GM19240 (cell line): Measurements from ENCODE around the gene NFATC3.

Experiments
- DNase-seq: peaks from one replicate; pipeline ENCODE4 v3.0.0; 2011; ENCODE audit warnings: low spot score; ENCODE audit not compliant: insufficient read length

Gene NFATC3

DNA sequence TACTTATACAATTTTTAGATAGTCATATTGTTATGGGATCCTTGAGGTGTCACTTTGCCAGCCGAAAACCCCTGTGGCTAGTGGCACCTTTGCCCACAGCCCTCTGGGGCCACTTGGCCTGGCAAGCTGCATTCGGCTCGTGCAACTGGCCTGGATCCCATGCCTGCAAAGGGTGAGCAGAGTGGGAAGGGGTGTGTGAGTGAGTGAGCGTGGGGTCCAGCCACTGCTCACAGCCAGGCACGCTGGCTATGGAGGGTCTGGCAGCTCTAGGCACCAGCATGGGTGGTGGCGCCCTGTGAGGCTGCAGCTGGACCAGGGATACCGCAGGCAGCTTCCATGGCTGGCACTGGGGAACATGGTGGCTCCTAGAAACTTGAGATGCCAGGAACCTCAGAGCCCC, 101.7 kb downstream of the NFATC3 start:
- no peak for DNase-seq

DNA sequence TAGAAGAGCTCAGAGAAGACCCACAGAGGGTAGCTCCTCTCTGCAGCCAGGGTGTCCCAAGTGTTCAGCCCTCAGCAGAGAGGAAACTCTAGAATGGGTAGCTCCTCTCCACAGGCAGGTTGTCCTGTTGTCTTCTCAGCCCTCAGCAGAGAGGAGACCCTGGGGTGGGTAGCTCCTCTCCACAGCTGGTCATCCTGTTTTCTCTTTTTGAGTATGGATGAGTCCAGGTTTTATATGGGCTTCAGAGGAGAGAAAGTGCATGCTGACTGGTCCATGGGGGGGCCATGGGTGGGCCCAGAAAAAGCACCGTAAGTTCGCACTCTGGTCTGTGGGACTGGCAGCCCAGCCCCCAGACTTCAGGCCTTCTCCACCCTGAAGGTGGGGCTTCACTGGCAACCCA, 102.3 kb downstream of the NFATC3 start:
- no peak for DNase-seq

DNA sequence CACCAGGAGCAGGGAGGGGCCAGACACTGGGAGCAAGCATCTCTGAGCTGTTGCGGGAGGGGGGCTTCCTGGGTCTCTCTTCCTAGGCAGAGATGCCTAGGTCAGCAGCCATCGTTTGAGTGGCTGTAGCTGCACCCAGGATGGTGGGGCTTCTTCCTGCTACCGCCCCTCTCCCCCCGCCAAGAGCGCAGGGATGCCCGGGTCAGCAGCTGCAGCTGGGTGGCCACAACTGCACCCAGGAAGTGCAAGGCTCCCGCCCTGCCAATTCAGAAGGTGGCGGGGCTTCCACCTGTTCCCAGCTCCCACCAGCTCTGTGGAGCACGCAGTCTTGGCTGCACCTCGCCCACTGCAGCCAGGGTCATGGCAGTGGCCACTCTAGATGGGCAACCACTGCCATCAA, 103.0 kb downstream of the NFATC3 start:
- no peak for DNase-seq

DNA sequence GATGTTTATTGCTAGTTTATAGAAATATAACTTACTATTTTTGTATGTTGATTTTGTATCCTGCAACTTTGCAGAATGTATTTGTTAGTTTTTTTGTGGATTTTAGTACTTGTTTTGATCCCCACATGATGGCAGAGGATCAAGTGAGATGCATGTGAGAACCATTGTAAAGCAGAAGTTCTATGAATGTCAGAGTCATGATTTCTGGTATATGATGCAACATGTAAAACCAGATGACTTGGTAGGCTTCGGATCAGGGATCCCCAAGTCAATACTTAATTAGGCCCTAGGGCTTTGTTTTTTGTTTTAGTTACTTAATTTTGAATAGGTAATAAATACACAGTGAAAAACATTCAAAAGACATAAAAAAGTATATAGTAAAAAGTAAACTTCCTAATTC, 104.9 kb downstream of the NFATC3 start:
- DNase-seq, result no peak

DNA sequence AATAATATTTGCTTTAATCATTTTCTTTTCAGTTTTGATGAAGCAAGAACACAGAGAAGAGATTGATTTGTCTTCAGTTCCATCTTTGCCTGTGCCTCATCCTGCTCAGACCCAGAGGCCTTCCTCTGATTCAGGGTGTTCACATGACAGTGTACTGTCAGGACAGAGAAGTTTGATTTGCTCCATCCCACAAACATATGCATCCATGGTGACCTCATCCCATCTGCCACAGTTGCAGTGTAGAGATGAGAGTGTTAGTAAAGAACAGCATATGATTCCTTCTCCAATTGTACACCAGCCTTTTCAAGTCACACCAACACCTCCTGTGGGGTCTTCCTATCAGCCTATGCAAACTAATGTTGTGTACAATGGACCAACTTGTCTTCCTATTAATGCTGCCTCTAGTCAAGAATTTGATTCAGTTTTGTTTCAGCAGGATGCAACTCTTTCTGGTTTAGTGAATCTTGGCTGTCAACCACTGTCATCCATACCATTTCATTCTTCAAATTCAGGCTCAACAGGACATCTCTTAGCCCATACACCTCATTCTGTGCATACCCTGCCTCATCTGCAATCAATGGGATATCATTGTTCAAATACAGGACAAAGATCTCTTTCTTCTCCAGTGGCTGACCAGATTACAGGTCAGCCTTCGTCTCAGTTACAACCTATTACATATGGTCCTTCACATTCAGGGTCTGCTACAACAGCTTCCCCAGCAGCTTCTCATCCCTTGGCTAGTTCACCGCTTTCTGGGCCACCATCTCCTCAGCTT, 105.8 kb downstream of the NFATC3 start:
- no peak for DNase-seq

DNA sequence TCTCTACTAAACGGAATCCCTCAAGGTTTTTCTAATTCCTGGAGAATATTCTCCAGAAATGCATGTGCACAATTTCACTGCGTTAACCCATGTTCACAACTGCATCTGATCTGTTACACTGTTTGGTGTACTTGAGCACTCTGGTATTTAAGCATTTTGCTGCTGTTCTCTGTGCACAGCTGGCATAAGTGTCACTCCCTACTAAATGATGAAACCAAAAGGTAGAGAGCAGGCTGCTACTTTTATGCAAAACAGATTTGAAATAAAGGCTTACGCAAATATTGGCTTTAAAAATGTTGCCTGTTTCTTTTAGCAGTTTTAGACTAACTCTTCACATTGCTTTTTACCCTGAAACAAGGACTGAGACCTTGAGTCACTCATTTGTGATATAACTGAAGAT, 109.1 kb downstream of the NFATC3 start:
- peak; percentile 16 for DNase-seq

DNA sequence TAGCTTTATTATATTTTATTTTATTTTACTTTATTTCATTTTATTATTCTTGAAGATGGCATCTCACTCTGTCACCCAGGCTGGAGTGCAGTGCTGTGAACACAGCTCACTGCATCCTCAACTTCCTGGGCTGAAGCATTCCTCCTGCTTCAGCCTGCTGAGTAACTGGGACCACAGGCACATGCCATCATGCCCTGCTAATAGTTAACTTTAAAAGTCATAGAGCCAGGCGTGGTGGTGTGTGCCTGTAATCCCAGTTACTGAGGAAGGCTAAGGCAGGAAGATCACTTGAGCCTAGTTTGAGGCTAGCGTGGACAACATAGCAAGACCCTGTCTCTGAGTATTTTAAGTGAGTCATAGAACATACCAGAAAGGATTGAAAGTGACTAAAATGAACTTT, 112.1 kb downstream of the NFATC3 start:
- no peak for DNase-seq

- no peak for DNase-seq
These were observed 115.1 kb downstream of the NFATC3 start for GRCh38 chr16:68200088-68200783.

DNA sequence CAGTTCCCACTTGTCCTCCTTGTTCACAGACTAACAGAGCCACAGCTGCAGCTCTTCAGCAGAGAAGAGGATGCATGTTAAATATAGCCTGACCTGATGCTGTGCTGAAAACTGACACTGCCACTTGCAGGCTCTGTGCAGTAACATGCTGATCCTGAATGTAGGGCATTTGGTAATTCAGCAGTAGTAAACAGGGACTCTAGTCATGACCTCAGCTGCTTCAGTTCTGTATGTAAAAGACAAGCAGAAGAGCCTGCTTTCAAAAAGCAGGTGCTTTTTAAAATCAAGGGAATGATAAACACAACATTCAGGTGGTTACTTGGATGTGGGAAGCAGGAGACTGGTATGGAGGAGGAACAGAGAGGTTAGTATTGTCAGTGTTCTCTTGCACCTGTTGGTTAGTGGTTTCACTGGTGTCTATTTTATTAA, 116.9 kb downstream of the NFATC3 start:
- DNase-seq, result no peak

DNA sequence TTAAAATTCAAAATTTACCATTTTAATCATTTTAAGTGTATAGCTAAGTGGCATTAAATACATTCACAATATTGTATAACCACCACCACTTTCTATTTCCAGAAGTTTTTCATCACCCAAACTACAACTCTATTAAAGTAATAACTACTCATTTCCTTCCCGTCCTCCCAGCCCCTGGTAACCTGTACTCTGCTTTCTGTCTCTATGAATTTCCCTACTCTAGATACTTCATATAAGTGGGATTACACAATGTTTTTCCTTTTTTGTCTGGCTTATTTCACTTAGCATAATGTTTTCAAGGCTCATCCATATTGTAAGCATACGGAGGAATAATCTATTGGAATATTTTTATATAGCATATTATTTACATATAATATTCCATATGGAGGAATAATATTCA, 121.1 kb downstream of the NFATC3 start:
- DNase-seq, result no peak

GRCh38 chr16:68214726-68215125, 129.6 kb downstream of the NFATC3 start:
- no peak for DNase-seq

GRCh38 chr16:68215302-68215701, 130.1 kb downstream of the NFATC3 start:
- no peak for DNase-seq

GRCh38 chr16:68216240-68216639, 131.1 kb downstream of the NFATC3 start:
- DNase-seq, result no peak

- no peak for DNase-seq
These were observed 132.3 kb downstream of the NFATC3 start for GRCh38 chr16:68217506-68217905.

GRCh38 chr16:68219725-68220351, 134.7 kb downstream of the NFATC3 start:
- no peak for DNase-seq

- DNase-seq, result no peak
These were observed 137.9 kb downstream of the NFATC3 start for GRCh38 chr16:68223072-68223471.

- DNase-seq, result no peak
These were observed 140.9 kb downstream of the NFATC3 start for GRCh38 chr16:68226116-68226515.

- no peak for DNase-seq
These were observed 142.1 kb downstream of the NFATC3 start for GRCh38 chr16:68227183-68227793.

DNA sequence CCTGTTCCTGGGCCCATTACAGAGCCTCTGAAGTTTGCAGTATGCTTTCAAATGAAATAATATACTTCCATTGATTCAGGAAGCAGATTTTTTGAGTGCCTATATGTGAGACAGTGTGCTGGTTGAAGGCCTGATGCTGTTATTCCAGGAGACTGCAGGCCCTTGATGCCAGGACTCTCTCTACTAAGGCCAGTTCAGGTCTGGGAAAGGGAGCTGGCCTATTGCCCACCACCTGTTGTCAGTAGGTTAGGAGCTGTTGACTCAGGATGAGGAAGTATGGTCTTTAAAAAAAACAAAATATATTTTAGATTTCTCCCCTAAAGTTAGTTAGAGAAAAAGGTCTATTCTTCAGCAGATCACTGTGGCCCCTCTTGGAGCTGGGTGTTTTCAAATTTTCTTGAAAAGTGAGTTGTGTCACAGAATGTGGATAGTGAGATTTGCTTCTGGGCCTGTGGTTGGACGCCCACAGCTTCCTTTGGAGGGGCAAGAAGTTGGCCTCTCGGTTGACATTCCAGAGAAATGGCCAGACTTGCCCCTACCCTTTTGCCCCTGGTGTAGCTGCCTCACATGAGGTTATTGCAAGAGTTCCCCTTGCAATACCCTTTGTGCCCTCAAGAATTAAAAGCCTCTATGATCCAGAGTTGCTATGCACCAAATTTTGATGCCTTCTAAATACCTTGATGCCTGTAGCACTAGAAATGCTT, 142.8 kb downstream of the NFATC3 start:
- no peak for DNase-seq

DNA sequence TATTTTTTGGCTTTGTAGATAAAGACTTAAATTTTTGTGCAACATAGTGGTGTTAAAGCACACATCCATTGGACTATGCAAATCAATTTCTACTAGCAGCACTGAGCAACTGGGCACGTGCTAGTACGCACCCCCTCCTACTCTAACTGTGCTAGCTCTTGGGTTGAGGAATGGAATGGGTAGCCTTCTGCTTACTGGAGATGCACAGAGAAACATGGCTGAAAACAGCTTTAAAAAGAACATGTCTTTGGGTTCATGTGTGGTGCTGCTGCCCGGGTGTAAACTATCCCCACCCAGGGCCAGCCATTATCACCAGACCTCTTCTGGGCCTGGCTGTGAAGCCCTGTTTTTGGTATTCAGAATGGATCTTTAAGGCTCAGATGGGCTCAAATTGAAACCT, 143.5 kb downstream of the NFATC3 start:
- DNase-seq, result no peak

GRCh38 chr16:68229431-68230175, 144.4 kb downstream of the NFATC3 start:
- no peak for DNase-seq
